WTC11 (cell line): Measurements from ENCODE around the gene ABHD11. TPM values are rescaled to one million over a fixed set of nuclear protein-coding genes. Genes with fewer than 3 reads are reported as not detected.

ENCODE experiments used
- ATAC-seq: fragments of 200-7000 bp; cut with Tn5 transposase; 2 replicates; pipeline ENCODE4 v1.10.0; 2021; ENCODE audit warnings: mild to moderate bottlenecking, moderate library complexity
- CTCF ChIA-PET: fragments of 300-600 bp; sonication (Branson Sonifier 250); formaldehyde crosslinking; loops from one replicate; lab custom pipeline; 2021; ENCODE audit warnings: antibody characterized with exemption; lab: Charles Lee
- POLR2A ChIA-PET: fragments of 350-600 bp; sonication (Branson Sonifier 250); formaldehyde crosslinking; loops from one replicate; lab custom pipeline; 2021; ENCODE audit warnings: antibody characterized with exemption; lab: Charles Lee
- DNase-seq: peaks from one replicate; pipeline ENCODE4 v3.0.0; 2021; ENCODE audit warnings: low spot score
- H3K27ac Mint-ChIP-seq: 2 replicates; pipeline ENCODE4 v1.8.0; 2021; ENCODE audit warnings: mixed read lengths
- H3K27me3 Mint-ChIP-seq: 2 replicates; pipeline ENCODE4 v1.8.0; 2021; ENCODE audit warnings: low read depth, mild to moderate bottlenecking, moderate library complexity, mixed read lengths
- H3K36me3 Mint-ChIP-seq: 2 replicates; pipeline ENCODE4 v1.8.0; 2021; ENCODE audit warnings: mixed read lengths
- H3K4me1 Mint-ChIP-seq: 2 replicates; pipeline ENCODE4 v1.8.0; 2022; ENCODE audit warnings: mixed read lengths
- H3K4me3 Mint-ChIP-seq: 2 replicates; pipeline ENCODE4 v1.8.0; 2021; ENCODE audit warnings: mild to moderate bottlenecking, moderate library complexity, mixed read lengths
- H3K9me3 Mint-ChIP-seq: 2 replicates; pipeline ENCODE4 v1.8.0; 2021; ENCODE audit warnings: mixed read lengths
- CREB1 ChIP-seq: sonication (generic); formaldehyde crosslinking; IDR thresholded peaks from 2 replicates; pipeline ENCODE4 v1.8.0; 2023; ENCODE audit warnings: mild to moderate bottlenecking, missing genetic modification reagents
- EMX1 ChIP-seq: fragments of 250-450 bp; sonication (Bioruptor Pico); IDR thresholded peaks from 2 replicates; pipeline ENCODE4 v1.8.0; 2021; ENCODE audit warnings: mild to moderate bottlenecking
- GTF2I ChIP-seq: fragments of 250-450 bp; sonication (Bioruptor Pico); conservative IDR thresholded peaks from 2 replicates; pipeline ENCODE4 v1.4.0; 2021; ENCODE audit warnings: mild to moderate bottlenecking
- KAT7 ChIP-seq: sonication (generic); formaldehyde crosslinking; IDR thresholded peaks from 2 replicates; pipeline ENCODE4 v1.8.1; 2023; ENCODE audit warnings: missing genetic modification reagents, mild to moderate bottlenecking, borderline replicate concordance
- NFYB ChIP-seq: sonication (generic); formaldehyde crosslinking; conservative IDR thresholded peaks from 2 replicates; pipeline ENCODE4 v1.8.0; 2022; ENCODE audit warnings: low read depth, missing genetic modification reagents
- RELA ChIP-seq: sonication (generic); formaldehyde crosslinking; IDR thresholded peaks from 2 replicates; pipeline ENCODE4 v1.8.1; 2022; ENCODE audit warnings: missing genetic modification reagents, mild to moderate bottlenecking, borderline replicate concordance
- SP1 ChIP-seq: sonication (generic); formaldehyde crosslinking; conservative IDR thresholded peaks from 2 replicates; pipeline ENCODE4 v1.8.1; 2022; ENCODE audit warnings: missing genetic modification reagents
- TCF7 ChIP-seq: sonication (generic); formaldehyde crosslinking; IDR thresholded peaks from 2 replicates; pipeline ENCODE4 v1.8.0; 2022; ENCODE audit warnings: mild to moderate bottlenecking, low read depth, missing genetic modification reagents, moderate library complexity
- TEAD4 ChIP-seq: sonication (generic); formaldehyde crosslinking; IDR thresholded peaks from 2 replicates; pipeline ENCODE4 v1.8.0; 2022; ENCODE audit warnings: mild to moderate bottlenecking, missing genetic modification reagents
- ZNF317 ChIP-seq: sonication (generic); formaldehyde crosslinking; IDR thresholded peaks from 2 replicates; pipeline ENCODE4 v1.8.1; 2023; ENCODE audit warnings: low read depth, mild to moderate bottlenecking, moderate library complexity, missing genetic modification reagents, borderline replicate concordance
- total RNA-seq: library from RNA; stranded (reverse); gene quantifications from 3 replicates; pipeline ENCODE4 v1.2.3, GENCODE V29; 2021
- TF ChIP-seq, protein P1 (sequence below): sonication (generic); formaldehyde crosslinking; IDR thresholded peaks from 2 replicates; pipeline ENCODE4 v1.8.1; 2022; ENCODE audit warnings: low read depth, mild to moderate bottlenecking, moderate library complexity, missing genetic modification reagents, borderline replicate concordance
- TF ChIP-seq, protein P2 (sequence below): sonication (generic); formaldehyde crosslinking; IDR thresholded peaks from 2 replicates; pipeline ENCODE4 v1.8.1; 2023; ENCODE audit warnings: mild to moderate bottlenecking, moderate library complexity, missing genetic modification reagents
- TF ChIP-seq, protein P3 (sequence below): sonication (generic); formaldehyde crosslinking; IDR thresholded peaks from 2 replicates; pipeline ENCODE4 v1.8.1; 2023; ENCODE audit warnings: mild to moderate bottlenecking, missing genetic modification reagents, moderate library complexity
- TF ChIP-seq, protein P4 (sequence below): fragments of 250-450 bp; sonication (Bioruptor Pico); IDR thresholded peaks from 2 replicates; pipeline ENCODE4 v1.9.0; 2021; ENCODE audit warnings: moderate library complexity, mild to moderate bottlenecking, inconsistent platforms, borderline replicate concordance
- TF ChIP-seq, protein P5 (sequence below): sonication (generic); formaldehyde crosslinking; IDR thresholded peaks from 2 replicates; pipeline ENCODE4 v1.8.1; 2022; ENCODE audit warnings: low read depth, missing genetic modification reagents, borderline replicate concordance
- TF ChIP-seq, protein P6 (sequence below): fragments of 250-450 bp; sonication (Bioruptor Pico); IDR thresholded peaks from 2 replicates; pipeline ENCODE4 v1.9.0; 2021; ENCODE audit warnings: mild to moderate bottlenecking, borderline replicate concordance
- TF ChIP-seq, protein P7 (sequence below): sonication (generic); formaldehyde crosslinking; IDR thresholded peaks from 2 replicates; pipeline ENCODE4 v1.8.0; 2023; ENCODE audit warnings: missing genetic modification reagents, mild to moderate bottlenecking, borderline replicate concordance
- TF ChIP-seq, protein P8 (sequence below): sonication (generic); formaldehyde crosslinking; IDR thresholded peaks from 2 replicates; pipeline ENCODE4 v1.8.0; 2022; ENCODE audit warnings: mild to moderate bottlenecking, missing genetic modification reagents

ABHD11 gene
- total RNA-seq, 1 experiment from 2014 or later, result 23.8 TPM

DNA sequence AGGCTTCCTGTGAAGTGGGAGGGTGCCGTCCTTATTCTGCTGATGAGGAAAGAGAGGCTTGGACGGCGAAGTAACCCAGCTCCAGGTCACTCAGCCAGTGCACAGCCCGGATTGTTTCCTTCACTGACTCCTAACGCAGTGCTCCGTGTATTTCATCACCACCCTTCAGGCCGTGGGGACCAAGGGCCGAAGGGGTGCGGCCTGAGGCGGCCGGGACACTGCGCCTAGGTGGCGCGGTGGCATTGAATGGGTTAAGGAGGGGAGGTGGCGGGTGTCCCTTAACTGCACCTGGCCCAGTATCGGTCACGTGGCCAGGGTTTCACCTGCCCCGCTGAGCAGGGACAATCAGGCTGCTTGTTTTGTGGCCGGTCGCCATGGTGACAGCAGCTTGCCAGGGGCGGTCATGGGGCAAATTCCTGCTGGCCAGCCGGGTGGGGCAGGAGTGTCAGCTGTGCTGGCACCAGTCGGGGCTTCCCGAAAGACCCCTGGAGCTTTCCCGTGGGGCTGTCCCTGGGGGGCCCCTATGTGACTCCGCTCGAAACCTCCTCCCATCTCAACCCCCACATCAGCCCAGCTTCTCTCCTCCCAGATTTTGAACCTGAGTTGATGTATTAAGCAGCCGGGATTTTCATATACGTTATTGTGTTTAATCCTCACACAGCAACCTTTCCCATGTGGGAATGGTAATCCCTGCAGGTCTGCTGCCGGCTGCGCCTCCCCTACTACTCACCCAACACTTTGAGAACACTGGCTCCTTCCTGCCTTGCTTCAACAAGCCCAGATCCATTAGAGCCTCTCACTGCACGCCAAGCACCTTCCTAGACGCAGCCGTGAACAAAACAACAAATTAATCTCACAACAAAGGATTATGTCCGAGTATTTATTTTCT lies 4.4 kb upstream of the ABHD11 start:
- peaks cover 32% of the 10 kb centered on the region for H3K27me3 Mint-ChIP-seq
- ChIA-PET CTCF (interaction anchor here (0.9 kb wide), 1 partner anchor 75 kb away, joined by 3 read pairs; no protein-coding TSS in a partner anchor), POLR2A (interaction anchor here (0.6 to 7.5 kb wide), 9 partner anchors 8 to 926 kb away, joined by 3 to 91 read pairs (median 6); partner anchors contain the start of genes CLDN3, CLDN4 and METTL27)
- H3K36me3 Mint-ChIP-seq, result no peaks in the 10 kb centered on the region
- H3K27ac Mint-ChIP-seq, result peak overlapping the region; percentile 99
- DNase-seq (peak; percentile 99), ATAC-seq (peak; percentile 16)
- peak overlapping the region; percentile 60 for H3K4me3 Mint-ChIP-seq
- H3K4me1 Mint-ChIP-seq, result peaks cover 38% of the 10 kb centered on the region
- no peaks in the 10 kb centered on the region for H3K9me3 Mint-ChIP-seq
- TF ChIP-seq, protein P1, sequence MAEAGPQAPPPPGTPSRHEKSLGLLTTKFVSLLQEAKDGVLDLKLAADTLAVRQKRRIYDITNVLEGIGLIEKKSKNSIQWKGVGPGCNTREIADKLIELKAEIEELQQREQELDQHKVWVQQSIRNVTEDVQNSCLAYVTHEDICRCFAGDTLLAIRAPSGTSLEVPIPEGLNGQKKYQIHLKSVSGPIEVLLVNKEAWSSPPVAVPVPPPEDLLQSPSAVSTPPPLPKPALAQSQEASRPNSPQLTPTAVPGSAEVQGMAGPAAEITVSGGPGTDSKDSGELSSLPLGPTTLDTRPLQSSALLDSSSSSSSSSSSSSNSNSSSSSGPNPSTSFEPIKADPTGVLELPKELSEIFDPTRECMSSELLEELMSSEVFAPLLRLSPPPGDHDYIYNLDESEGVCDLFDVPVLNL, result no peak
- TF ChIP-seq TEAD4 (CRISPR knock-in tag) (no peak), CREB1 (CRISPR knock-in tag) (no peak), ZNF317 (CRISPR knock-in tag) (no peak), TCF7 (no peak), RELA (CRISPR knock-in tag) (no peak), KAT7 (CRISPR knock-in tag) (no peak), EMX1 (CRISPR knock-in tag) (no peak), SP1 (CRISPR knock-in tag) (peak; percentile 78; the same call in 1 of the 2 replicates), GTF2I (peak; percentile 4; the same call in 1 of the 2 replicates), NFYB (CRISPR knock-in tag) (no peak)
- TF ChIP-seq, protein P2, sequence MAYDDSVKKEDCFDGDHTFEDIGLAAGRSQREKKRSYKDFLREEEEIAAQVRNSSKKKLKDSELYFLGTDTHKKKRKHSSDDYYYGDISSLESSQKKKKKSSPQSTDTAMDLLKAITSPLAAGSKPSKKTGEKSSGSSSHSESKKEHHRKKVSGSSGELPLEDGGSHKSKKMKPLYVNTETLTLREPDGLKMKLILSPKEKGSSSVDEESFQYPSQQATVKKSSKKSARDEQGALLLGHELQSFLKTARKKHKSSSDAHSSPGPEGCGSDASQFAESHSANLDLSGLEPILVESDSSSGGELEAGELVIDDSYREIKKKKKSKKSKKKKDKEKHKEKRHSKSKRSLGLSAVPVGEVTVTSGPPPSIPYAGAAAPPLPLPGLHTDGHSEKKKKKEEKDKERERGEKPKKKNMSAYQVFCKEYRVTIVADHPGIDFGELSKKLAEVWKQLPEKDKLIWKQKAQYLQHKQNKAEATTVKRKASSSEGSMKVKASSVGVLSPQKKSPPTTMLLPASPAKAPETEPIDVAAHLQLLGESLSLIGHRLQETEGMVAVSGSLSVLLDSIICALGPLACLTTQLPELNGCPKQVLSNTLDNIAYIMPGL, result no peak
- TF ChIP-seq, protein P3, sequence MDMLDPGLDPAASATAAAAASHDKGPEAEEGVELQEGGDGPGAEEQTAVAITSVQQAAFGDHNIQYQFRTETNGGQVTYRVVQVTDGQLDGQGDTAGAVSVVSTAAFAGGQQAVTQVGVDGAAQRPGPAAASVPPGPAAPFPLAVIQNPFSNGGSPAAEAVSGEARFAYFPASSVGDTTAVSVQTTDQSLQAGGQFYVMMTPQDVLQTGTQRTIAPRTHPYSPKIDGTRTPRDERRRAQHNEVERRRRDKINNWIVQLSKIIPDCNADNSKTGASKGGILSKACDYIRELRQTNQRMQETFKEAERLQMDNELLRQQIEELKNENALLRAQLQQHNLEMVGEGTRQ (CRISPR knock-in tag), result peak; percentile 99
- TF ChIP-seq, protein P4, sequence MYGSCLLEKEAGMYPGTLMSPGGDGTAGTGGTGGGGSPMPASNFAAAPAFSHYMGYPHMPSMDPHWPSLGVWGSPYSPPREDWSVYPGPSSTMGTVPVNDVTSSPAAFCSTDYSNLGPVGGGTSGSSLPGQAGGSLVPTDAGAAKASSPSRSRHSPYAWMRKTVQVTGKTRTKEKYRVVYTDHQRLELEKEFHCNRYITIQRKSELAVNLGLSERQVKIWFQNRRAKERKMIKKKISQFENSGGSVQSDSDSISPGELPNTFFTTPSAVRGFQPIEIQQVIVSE (CRISPR knock-in tag), result no peak
- TF ChIP-seq, protein P5, sequence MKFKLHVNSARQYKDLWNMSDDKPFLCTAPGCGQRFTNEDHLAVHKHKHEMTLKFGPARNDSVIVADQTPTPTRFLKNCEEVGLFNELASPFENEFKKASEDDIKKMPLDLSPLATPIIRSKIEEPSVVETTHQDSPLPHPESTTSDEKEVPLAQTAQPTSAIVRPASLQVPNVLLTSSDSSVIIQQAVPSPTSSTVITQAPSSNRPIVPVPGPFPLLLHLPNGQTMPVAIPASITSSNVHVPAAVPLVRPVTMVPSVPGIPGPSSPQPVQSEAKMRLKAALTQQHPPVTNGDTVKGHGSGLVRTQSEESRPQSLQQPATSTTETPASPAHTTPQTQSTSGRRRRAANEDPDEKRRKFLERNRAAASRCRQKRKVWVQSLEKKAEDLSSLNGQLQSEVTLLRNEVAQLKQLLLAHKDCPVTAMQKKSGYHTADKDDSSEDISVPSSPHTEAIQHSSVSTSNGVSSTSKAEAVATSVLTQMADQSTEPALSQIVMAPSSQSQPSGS (CRISPR knock-in tag), result no peak
- TF ChIP-seq, protein P6, sequence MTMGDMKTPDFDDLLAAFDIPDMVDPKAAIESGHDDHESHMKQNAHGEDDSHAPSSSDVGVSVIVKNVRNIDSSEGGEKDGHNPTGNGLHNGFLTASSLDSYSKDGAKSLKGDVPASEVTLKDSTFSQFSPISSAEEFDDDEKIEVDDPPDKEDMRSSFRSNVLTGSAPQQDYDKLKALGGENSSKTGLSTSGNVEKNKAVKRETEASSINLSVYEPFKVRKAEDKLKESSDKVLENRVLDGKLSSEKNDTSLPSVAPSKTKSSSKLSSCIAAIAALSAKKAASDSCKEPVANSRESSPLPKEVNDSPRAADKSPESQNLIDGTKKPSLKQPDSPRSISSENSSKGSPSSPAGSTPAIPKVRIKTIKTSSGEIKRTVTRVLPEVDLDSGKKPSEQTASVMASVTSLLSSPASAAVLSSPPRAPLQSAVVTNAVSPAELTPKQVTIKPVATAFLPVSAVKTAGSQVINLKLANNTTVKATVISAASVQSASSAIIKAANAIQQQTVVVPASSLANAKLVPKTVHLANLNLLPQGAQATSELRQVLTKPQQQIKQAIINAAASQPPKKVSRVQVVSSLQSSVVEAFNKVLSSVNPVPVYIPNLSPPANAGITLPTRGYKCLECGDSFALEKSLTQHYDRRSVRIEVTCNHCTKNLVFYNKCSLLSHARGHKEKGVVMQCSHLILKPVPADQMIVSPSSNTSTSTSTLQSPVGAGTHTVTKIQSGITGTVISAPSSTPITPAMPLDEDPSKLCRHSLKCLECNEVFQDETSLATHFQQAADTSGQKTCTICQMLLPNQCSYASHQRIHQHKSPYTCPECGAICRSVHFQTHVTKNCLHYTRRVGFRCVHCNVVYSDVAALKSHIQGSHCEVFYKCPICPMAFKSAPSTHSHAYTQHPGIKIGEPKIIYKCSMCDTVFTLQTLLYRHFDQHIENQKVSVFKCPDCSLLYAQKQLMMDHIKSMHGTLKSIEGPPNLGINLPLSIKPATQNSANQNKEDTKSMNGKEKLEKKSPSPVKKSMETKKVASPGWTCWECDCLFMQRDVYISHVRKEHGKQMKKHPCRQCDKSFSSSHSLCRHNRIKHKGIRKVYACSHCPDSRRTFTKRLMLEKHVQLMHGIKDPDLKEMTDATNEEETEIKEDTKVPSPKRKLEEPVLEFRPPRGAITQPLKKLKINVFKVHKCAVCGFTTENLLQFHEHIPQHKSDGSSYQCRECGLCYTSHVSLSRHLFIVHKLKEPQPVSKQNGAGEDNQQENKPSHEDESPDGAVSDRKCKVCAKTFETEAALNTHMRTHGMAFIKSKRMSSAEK (CRISPR knock-in tag), result no peak; the same call in 1 of the 2 replicates
- TF ChIP-seq, protein P7, sequence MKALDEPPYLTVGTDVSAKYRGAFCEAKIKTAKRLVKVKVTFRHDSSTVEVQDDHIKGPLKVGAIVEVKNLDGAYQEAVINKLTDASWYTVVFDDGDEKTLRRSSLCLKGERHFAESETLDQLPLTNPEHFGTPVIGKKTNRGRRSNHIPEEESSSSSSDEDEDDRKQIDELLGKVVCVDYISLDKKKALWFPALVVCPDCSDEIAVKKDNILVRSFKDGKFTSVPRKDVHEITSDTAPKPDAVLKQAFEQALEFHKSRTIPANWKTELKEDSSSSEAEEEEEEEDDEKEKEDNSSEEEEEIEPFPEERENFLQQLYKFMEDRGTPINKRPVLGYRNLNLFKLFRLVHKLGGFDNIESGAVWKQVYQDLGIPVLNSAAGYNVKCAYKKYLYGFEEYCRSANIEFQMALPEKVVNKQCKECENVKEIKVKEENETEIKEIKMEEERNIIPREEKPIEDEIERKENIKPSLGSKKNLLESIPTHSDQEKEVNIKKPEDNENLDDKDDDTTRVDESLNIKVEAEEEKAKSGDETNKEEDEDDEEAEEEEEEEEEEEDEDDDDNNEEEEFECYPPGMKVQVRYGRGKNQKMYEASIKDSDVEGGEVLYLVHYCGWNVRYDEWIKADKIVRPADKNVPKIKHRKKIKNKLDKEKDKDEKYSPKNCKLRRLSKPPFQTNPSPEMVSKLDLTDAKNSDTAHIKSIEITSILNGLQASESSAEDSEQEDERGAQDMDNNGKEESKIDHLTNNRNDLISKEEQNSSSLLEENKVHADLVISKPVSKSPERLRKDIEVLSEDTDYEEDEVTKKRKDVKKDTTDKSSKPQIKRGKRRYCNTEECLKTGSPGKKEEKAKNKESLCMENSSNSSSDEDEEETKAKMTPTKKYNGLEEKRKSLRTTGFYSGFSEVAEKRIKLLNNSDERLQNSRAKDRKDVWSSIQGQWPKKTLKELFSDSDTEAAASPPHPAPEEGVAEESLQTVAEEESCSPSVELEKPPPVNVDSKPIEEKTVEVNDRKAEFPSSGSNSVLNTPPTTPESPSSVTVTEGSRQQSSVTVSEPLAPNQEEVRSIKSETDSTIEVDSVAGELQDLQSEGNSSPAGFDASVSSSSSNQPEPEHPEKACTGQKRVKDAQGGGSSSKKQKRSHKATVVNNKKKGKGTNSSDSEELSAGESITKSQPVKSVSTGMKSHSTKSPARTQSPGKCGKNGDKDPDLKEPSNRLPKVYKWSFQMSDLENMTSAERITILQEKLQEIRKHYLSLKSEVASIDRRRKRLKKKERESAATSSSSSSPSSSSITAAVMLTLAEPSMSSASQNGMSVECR (CRISPR knock-in tag), result no peak
- TF ChIP-seq, protein P8, sequence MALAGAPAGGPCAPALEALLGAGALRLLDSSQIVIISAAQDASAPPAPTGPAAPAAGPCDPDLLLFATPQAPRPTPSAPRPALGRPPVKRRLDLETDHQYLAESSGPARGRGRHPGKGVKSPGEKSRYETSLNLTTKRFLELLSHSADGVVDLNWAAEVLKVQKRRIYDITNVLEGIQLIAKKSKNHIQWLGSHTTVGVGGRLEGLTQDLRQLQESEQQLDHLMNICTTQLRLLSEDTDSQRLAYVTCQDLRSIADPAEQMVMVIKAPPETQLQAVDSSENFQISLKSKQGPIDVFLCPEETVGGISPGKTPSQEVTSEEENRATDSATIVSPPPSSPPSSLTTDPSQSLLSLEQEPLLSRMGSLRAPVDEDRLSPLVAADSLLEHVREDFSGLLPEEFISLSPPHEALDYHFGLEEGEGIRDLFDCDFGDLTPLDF (CRISPR knock-in tag), result no peak
